ENCODE results near the gene MRPL53. TPM values are rescaled to one million over a fixed set of nuclear protein-coding genes. Genes with fewer than 3 reads are reported as not detected.
A peak's percentile ranks its signal among the peaks of the same experiment; 100 is the strongest.

The MRPL53 gene
- total and polyA plus RNA-seq, 10 donors: 13.0 to 86.7 (median 67.3) TPM

DNA sequence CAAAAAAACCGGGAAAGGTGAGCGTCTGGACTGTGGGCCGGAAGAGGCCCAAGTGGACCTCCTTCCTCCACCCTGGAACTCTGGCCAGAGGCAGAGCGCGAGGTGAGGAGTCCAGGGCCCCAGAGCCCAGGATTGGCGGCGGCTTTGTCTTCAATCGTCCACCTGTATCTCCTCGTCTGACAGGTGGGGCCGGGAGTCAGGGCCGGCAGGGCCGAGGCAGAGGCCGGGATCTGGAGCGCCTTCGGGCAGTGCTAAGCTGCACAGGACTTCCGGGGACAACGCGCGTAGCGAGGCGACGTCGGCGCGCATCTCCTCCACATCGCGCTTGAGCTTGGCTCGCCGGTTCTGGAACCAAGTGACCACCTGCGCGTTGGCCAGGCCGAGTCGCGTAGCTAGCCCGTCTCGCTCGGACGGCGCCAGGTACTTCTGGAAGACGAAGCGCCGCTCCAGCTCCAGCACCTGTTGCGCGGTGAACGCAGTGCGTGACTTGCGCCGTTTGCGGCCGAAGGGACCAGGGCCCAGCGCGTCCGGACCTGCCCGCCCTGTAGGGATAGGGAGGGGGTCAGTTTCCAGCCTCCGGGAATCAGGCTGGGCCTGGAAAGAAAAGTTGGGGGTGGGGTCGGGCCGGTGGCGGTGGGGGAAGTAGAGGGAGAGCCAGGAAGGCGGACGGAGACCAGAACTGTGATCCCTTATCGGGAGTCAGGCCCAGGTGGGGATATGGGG lies 25.5 kb upstream of the MRPL53 start:
- Histone ChIP-seq H3K27ac (peak overlapping the region in 1 of 8 donors; percentile 18), H3K9me3 (no peaks in the 10 kb centered on the region), H3K4me1 (peaks cover 24 to 50% (median 42%) of the 10 kb centered on the region in 6 donors), H3K27me3 (replicated peaks in 1 of 7) (peaks cover 9 to 63% (median 41%) of the 10 kb centered on the region in 7 donors), H3K4me3 (peak overlapping the region; percentile 34 to 68 (median 44)), H3K36me3 (peaks cover 0 to 19% (median 13%) of the 10 kb centered on the region in 6 donors)
- peak; percentile 83 for DNase-seq
- no peak for TF ChIP-seq POLR2A (IDR thresholded peaks at IDR 0.05)
- peak; percentile 61 to 89 (median 78) for TF ChIP-seq POLR2AphosphoS5 (IDR thresholded peaks at IDR 0.05)
- intact Hi-C loops (cut with DNase I; ENCODE audit: low total_unique reads): no loop called here
- WGBS, 5 donors: 2 to 5% (median 3%) methylated on average over 32 to 61 of the region's 61 CpGs

DNA sequence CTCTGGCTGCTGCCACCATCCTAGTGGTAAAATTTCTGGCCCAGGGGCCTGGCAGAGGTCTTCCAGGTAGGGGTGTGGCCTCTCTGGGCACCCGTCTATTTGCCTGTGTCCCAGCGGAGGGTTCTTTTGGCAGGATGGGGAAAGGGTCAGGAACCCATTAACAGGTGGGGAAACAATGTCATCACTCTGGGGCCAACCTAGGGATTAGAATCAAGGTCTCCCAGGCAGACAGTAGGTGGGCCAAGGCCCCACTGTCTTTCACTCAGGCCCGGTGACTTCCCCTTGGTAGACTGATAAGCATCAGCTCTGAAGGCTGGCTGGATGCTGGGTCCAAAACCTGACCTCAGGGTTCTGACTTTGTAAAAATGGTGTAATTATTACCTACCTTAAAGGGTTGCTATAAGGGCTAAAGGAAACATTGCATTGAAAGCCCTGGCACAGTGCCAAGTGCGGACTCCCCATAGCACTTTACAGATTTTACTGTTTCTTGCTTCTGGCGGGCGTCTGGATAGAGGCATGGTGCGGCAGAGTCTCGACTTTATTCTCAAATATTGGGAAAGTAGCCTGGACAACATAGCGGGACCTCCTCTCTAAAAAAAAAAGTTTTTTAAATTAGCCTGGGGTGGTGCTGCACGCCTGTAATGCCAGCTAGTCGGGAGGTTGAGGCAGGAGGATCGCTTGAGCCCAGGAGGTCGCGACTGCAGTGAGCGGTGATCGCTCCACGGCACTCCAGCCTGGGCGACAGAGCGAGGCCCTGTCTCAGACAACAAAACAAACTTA lies 24.7 kb upstream of the MRPL53 start:
- no peak overlapping the region for H3K27ac ChIP-seq
- DNase-seq: peak; percentile 30
- intact Hi-C loops (cut with DNase I; ENCODE audit: low total_unique reads): no loop called here
- H3K4me1 ChIP-seq: peaks cover 24 to 42% (median 35%) of the 10 kb centered on the region in 6 donors
- 55 to 69% (median 62%) methylated on average over 18 to 19 of the region's 19 CpGs for WGBS, 5 donors
- peaks cover under 1 to 27% (median 21%) of the 10 kb centered on the region in 6 donors for H3K36me3 ChIP-seq
- TF ChIP-seq POLR2AphosphoS5 (IDR thresholded peaks at IDR 0.05): peak in 1 of 3 donors; percentile 25
- TF ChIP-seq, protein P1, sequence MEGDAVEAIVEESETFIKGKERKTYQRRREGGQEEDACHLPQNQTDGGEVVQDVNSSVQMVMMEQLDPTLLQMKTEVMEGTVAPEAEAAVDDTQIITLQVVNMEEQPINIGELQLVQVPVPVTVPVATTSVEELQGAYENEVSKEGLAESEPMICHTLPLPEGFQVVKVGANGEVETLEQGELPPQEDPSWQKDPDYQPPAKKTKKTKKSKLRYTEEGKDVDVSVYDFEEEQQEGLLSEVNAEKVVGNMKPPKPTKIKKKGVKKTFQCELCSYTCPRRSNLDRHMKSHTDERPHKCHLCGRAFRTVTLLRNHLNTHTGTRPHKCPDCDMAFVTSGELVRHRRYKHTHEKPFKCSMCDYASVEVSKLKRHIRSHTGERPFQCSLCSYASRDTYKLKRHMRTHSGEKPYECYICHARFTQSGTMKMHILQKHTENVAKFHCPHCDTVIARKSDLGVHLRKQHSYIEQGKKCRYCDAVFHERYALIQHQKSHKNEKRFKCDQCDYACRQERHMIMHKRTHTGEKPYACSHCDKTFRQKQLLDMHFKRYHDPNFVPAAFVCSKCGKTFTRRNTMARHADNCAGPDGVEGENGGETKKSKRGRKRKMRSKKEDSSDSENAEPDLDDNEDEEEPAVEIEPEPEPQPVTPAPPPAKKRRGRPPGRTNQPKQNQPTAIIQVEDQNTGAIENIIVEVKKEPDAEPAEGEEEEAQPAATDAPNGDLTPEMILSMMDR (IDR thresholded peaks at IDR 0.05 in 8 of 11, conservative IDR thresholded peaks at IDR 0.05 in 3 of 11): no peak
- H3K27me3 ChIP-seq (replicated peaks in 1 of 7): peaks cover 9 to 56% (median 34%) of the 10 kb centered on the region in 7 donors
- peak overlapping the region in 6 of 8 donors; percentile 34 to 68 (median 51) for H3K4me3 ChIP-seq
- H3K9me3 ChIP-seq: no peaks in the 10 kb centered on the region

DNA sequence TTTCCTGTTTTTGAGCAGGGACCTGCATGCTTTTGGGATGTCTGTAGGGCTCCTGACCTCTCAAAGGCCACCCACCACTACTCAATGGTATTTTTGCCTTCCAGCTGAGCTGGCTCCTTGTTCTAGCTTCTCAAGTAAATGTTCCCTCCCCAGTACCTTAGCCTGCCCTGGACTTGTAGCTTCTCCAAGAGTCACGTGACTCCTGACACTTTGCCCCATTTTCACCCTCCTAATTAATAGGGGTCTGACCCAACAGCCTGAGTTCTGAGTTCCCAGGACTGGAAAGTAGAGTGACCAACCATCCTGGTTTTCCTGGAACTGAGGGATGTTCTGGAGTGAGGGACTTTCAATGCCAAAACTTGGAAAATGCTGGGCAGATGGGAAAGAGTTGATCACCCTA lies 23.0 kb upstream of the MRPL53 start:
- 87 to 94% (median 93%) methylated on average over 1 of the region's 1 CpG for WGBS, 5 donors
- Histone ChIP-seq H3K27ac (no peak overlapping the region), H3K9me3 (no peaks in the 10 kb centered on the region), H3K27me3 (replicated peaks in 1 of 7) (peaks cover 9 to 38% (median 34%) of the 10 kb centered on the region in 7 donors), H3K36me3 (peaks cover 5 to 44% (median 38%) of the 10 kb centered on the region in 6 donors), H3K4me3 (no peak overlapping the region), H3K4me1 (peaks cover 24 to 34% (median 29%) of the 10 kb centered on the region in 6 donors)
- TF ChIP-seq POLR2AphosphoS5 (IDR thresholded peaks at IDR 0.05) (no peak), POLR2A (IDR thresholded peaks at IDR 0.05) (no peak)
- TF ChIP-seq, protein P1 (IDR thresholded peaks at IDR 0.05 in 8 of 11, conservative IDR thresholded peaks at IDR 0.05 in 3 of 11): no peak
- intact Hi-C loops (cut with DNase I; ENCODE audit: low total_unique reads): no loop called here
- DNase-seq: no peak

DNA sequence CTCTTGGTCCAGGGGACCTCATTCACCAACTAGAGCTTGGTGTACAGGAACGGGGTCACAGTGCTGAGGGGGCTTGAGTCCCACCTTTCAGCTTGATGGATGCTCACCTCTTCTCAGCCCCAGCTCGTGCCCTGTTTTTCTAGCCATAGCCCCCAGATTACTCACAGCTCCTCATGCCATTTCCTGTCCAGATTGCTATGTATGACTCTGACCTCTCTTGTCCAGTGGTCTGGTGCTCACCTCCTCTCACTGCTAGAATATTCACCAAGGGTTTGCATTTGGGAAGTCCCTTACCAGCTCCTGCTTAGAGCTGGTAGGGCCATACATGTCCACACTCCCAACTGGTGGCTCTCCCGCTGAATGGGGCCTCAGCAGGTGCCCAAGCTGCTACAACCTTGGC lies 21.1 kb upstream of the MRPL53 start:
- TF ChIP-seq POLR2AphosphoS5 (IDR thresholded peaks at IDR 0.05) (no peak), POLR2A (IDR thresholded peaks at IDR 0.05) (no peak)
- TF ChIP-seq, protein P1 (IDR thresholded peaks at IDR 0.05 in 8 of 11, conservative IDR thresholded peaks at IDR 0.05 in 3 of 11): no peak
- H3K9me3 ChIP-seq: no peaks in the 10 kb centered on the region
- H3K27me3 ChIP-seq (replicated peaks in 1 of 7): peaks cover 0 to 19% (median 15%) of the 10 kb centered on the region in 7 donors
- H3K36me3 ChIP-seq: peaks cover 5 to 63% (median 46%) of the 10 kb centered on the region in 6 donors
- WGBS, 5 donors: 88 to 98% (median 91%) methylated on average over 3 of the region's 3 CpGs
- no peak for DNase-seq
- peaks cover 11 to 15% (median 13%) of the 10 kb centered on the region in 6 donors for H3K4me1 ChIP-seq
- intact Hi-C loops (cut with DNase I; ENCODE audit: low total_unique reads): no loop called here
- H3K27ac ChIP-seq: no peak overlapping the region
- no peak overlapping the region for H3K4me3 ChIP-seq

All from spleen (tissue), 11 donors.